Renal pelvis (tissue), 4 donors: ENCODE results near the gene RPS6KA6. TPM values are rescaled to one million over a fixed set of nuclear protein-coding genes. Genes with fewer than 3 reads are reported as not detected.

Experiments
- DNase-seq: peaks from one replicate; pipeline ENCODE4 v3.0.0-alpha.2; 2013
- polyA plus RNA-seq, 3 donors: library from polyadenylated mRNA; unstranded; fragments of 120-200 nt; gene quantifications; one replicate each; pipeline ENCODE4 v1.2.1, GENCODE V29; 2013; ENCODE audit not compliant: insufficient read length in 3 of 3

Gene RPS6KA6
- polyA plus RNA-seq, 3 donors = 15.9 to 18.9 (median 18.1) TPM

GRCh38 chrX:84168574-84168973, 19.4 kb downstream of the RPS6KA6 start:
- DNase-seq = no peak

- DNase-seq = no peak
Observed at GRCh38 chrX:84168095-84168494, 19.9 kb downstream of the RPS6KA6 start.

- DNase-seq = no peak
Observed at GRCh38 chrX:84165711-84166110, 22.3 kb downstream of the RPS6KA6 start.

GRCh38 chrX:84162401-84162800, 25.6 kb downstream of the RPS6KA6 start:
- DNase-seq = no peak

- no peak for DNase-seq
Observed at GRCh38 chrX:84161641-84162040, 26.4 kb downstream of the RPS6KA6 start.

GRCh38 chrX:84160736-84161135, 27.3 kb downstream of the RPS6KA6 start:
- DNase-seq = no peak

- DNase-seq = no peak
Observed at GRCh38 chrX:84156821-84157220, 31.2 kb downstream of the RPS6KA6 start.

GRCh38 chrX:84155938-84156337, 32.1 kb downstream of the RPS6KA6 start:
- DNase-seq = no peak

GRCh38 chrX:84153538-84153937, 34.5 kb downstream of the RPS6KA6 start:
- DNase-seq = no peak

GRCh38 chrX:84144991-84145390, 43.0 kb downstream of the RPS6KA6 start:
- no peak for DNase-seq

GRCh38 chrX:84144281-84144680, 43.7 kb downstream of the RPS6KA6 start:
- DNase-seq = no peak

- no peak for DNase-seq
Observed at GRCh38 chrX:84133023-84133422, 55.0 kb downstream of the RPS6KA6 start.

GRCh38 chrX:84123585-84123984, 64.4 kb downstream of the RPS6KA6 start:
- no peak for DNase-seq

GRCh38 chrX:84118769-84119168, 69.2 kb downstream of the RPS6KA6 start:
- DNase-seq = peak; percentile 1

- no peak for DNase-seq
Observed at GRCh38 chrX:84118315-84118714, 69.7 kb downstream of the RPS6KA6 start.

- no peak for DNase-seq
Observed at GRCh38 chrX:84108584-84108983, 79.4 kb downstream of the RPS6KA6 start.

- no peak for DNase-seq
Observed at GRCh38 chrX:84099120-84099519, 88.9 kb downstream of the RPS6KA6 start.

GRCh38 chrX:84079479-84080197, 108.4 kb downstream of the RPS6KA6 start:
- DNase-seq = peak; percentile 17

GRCh38 chrX:84078991-84079390, 109.0 kb downstream of the RPS6KA6 start:
- DNase-seq = no peak

- DNase-seq = no peak
Observed at GRCh38 chrX:84064814-84065213, 123.2 kb downstream of the RPS6KA6 start.

- DNase-seq = no peak
Observed at GRCh38 chrX:84064164-84064563, 123.8 kb downstream of the RPS6KA6 start.

GRCh38 chrX:84047339-84047738, 140.7 kb downstream of the RPS6KA6 start:
- no peak for DNase-seq

GRCh38 chrX:84046403-84046984, 141.5 kb downstream of the RPS6KA6 start:
- peak; percentile 12 for DNase-seq

GRCh38 chrX:84044051-84044450, 143.9 kb downstream of the RPS6KA6 start:
- no peak for DNase-seq
